Adrenal gland (tissue), 12 donors: ENCODE measurements around the gene SRMS. TPM values are rescaled to one million over a fixed set of nuclear protein-coding genes. Genes with fewer than 3 reads are reported as not detected.

Experiments used
- DNase-seq, 7 donors: peaks; one replicate each; pipeline ENCODE4 v3.0.0-alpha.2; 2019 to 2020
- H3K27ac ChIP-seq, 5 donors: fragments of 200-600 bp; sonication (generic) in 4 of 5; 1 replicate in 3 of 5; 2 replicates in 2 of 5; pipeline versions ENCODE4 v1.5.1 to v1.8.0; 2016 to 2020; ENCODE audit warnings: mild to moderate bottlenecking in 1 of 5
- H3K27me3 ChIP-seq: fragments of 200-600 bp; 2 replicates; pipeline ENCODE4 v1.8.0; 2021
- H3K36me3 ChIP-seq, 2 donors: fragments of 200-600 bp; replicated peaks in 1 of 2; 1 replicate in 1 of 2; 2 replicates in 1 of 2; pipeline versions ENCODE4 v1.5.1 to v1.8.0; 2018 to 2022
- H3K4me1 ChIP-seq, 2 donors: fragments of 200-600 bp; replicated peaks in 1 of 2; 1 replicate in 1 of 2; 2 replicates in 1 of 2; pipeline versions ENCODE4 v1.5.1 to v1.8.0; 2018 to 2021
- H3K4me3 ChIP-seq, 4 donors: fragments of 200-600 bp; sonication (generic) in 3 of 4; one replicate each; pipeline ENCODE4 v1.5.1; 2016 to 2018
- H3K9me3 ChIP-seq, 3 donors: fragments of 200-600 bp; sonication (generic) in 1 of 3; replicated peaks in 1 of 3; 1 replicate in 2 of 3; 2 replicates in 1 of 3; pipeline versions ENCODE4 v1.5.1 to v1.8.0; 2016 to 2021
- POLR2A ChIP-seq, 2 donors: fragments of 450-650 bp; IDR thresholded peaks; one replicate each; pipeline ENCODE4 v1.6.1; 2017; ENCODE audit warnings: antibody characterized with exemption in 2 of 2, mild to moderate bottlenecking in 2 of 2, moderate library complexity in 1 of 2
- WGBS, 4 donors: extraction: QIAGEN DNeasy Blood & Tissue Kit in 2 of 4; methylation state at CpG; one replicate each; pipeline versions ENCODE4 v1.1.5 to v1.1.7; 2013 to 2017; 5-methylcytosine and 5-hydroxymethylcytosine counted together
- intact Hi-C, 2 donors: fragments of 100-400 bp; cut with DNase I; formaldehyde crosslinking; loops; one replicate each; pipeline versions ENCODE4 v1.14.1 to v1.15.0; 2022 to 2023
- polyA plus RNA-seq, 3 donors: library from polyadenylated mRNA; stranded (reverse); fragments of 200-250 nt in 2 of 3; fragments of 350-450 nt in 1 of 3; fragmentation: Illumina TruSeq in 1 of 3; extraction: RNeasy Lipid Tissue Mini Kit (QIAGEN cat#74804) in 1 of 3; gene quantifications; one replicate each; pipeline ENCODE4 v1.2.3, GENCODE V29; 2013 to 2014
- total RNA-seq, 9 donors: library from RNA; depleted of rRNA in 4 of 9; stranded (reverse); fragments of >200 nt in 4 of 9; fragments of 120-200 nt in 1 of 9; fragmentation: NEBNext Ultra II Directional in 1 of 9; extraction: Animal tissue kit (Norgen Biotek cat#: 25700) in 1 of 9; gene quantifications; one replicate each; pipeline versions ENCODE4 v1.1.0 to v1.2.4, GENCODE V29; 2013 to 2023
- TF ChIP-seq, protein P1 (sequence below), 6 experiments: fragments of 450-650 bp in 4 of 6; fragments of 200-600 bp in 2 of 6; sonication (generic) in 1 of 6; IDR thresholded peaks; 1 replicate in 5 of 6; 2 replicates in 1 of 6; pipeline versions ENCODE4 v1.5.1 to v1.8.0; 2016 to 2021; ENCODE audit warnings: antibody characterized with exemption in 6 of 6, mild to moderate bottlenecking in 2 of 6, moderate library complexity in 1 of 6
- donor health status: healthy with polysubstance abuse.
- donor health status: Bipolar disorder and iron deficiency.
- donor health status: DM: yes; HTN: yes; CAD: no.
- donor health status: DM: no; HTN: no; CAD: no.
- donor health status: DM: no; HTN: no; CAD: no.
- donor health status: DM: yes; HTN: yes; CAD: no.

Gene SRMS
- total and polyA plus RNA-seq, 12 donors, result not detected

DNA sequence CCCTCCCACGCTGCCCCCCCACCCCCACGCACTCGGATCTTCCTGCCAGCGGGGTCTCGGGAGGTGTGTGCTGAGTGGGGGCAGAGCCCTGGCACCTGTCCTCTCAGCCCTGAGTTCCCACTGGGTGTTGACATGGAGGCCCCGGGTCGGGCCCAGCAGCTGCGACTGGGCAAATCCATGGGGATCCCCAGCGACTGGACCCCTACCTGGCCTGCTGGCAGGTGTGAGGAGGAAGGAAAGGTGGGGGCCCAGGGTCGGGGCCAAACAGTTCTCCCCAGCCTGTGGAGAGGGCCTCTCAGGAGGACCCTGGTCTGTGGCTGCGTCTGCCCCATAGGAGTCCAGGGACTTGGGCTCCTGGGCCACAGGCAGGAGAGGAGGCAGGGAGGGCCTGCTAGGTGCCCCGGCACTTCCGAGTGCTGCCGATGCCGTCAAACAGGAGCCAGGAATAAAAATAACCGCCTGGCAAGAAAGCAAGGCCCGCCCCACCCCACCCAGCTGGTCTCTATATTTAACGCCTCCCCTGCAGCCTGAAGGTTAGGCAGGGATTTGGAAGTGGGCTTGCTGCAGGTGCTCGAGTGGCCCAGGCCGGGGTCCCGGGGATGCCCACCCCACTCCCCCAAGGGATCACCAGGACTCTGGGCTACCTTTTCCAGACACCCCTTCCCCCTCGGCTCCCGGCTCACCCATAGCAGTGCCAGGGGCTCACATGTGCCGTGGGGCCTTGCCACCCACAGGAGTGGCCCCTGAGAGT is 47.2 kb downstream of the SRMS start:
- Histone ChIP-seq H3K4me3 (no peak overlapping the region), H3K4me1 (peaks cover 8 to 16% of the 10 kb centered on the region in 2 donors), H3K36me3 (no peaks in the 10 kb centered on the region), H3K9me3 (no peaks in the 10 kb centered on the region), H3K27ac (no peak overlapping the region), H3K27me3 (no peaks in the 10 kb centered on the region)
- intact Hi-C loops, result no loop called here
- 86 to 100% (median 90%) methylated on average over 3 to 24 of the region's 24 CpGs for WGBS, 4 donors
- TF ChIP-seq POLR2A (IDR thresholded peaks at IDR 0.05), result no peak
- TF ChIP-seq, protein P1, sequence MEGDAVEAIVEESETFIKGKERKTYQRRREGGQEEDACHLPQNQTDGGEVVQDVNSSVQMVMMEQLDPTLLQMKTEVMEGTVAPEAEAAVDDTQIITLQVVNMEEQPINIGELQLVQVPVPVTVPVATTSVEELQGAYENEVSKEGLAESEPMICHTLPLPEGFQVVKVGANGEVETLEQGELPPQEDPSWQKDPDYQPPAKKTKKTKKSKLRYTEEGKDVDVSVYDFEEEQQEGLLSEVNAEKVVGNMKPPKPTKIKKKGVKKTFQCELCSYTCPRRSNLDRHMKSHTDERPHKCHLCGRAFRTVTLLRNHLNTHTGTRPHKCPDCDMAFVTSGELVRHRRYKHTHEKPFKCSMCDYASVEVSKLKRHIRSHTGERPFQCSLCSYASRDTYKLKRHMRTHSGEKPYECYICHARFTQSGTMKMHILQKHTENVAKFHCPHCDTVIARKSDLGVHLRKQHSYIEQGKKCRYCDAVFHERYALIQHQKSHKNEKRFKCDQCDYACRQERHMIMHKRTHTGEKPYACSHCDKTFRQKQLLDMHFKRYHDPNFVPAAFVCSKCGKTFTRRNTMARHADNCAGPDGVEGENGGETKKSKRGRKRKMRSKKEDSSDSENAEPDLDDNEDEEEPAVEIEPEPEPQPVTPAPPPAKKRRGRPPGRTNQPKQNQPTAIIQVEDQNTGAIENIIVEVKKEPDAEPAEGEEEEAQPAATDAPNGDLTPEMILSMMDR (IDR thresholded peaks at IDR 0.05), result no peak
- peak in 2 of 7 donors; percentile 9 to 14 for DNase-seq

DNA sequence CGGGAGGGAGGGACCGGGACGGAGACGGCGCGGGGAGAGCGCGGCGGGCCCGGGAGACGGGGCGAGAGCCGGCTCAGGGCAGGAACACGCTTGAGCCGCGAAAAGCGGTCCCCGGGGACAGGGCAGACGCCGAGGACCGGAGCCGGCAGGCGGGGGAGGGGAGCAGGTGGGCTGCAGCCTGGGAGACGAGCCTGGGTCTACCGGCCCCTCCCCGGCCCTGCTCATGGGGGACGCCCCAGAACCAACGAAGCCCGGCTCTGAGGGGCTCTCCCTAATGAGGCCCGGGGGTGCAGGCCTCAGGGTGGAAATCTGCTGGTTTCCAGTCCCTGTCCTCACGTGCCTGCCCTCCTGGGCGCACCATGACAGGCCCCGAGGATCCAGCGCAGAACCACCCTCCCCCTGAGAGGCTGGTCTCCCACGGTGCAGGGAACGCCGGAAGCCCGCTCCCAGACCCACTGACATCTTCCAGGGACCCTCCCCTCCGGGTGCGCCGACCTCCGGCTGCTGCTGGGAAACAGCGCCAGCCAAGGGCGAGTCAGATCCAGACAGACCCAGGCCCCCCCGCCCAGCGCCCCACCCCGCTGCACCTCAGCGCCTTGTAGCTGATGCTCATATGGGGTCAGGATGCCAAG is 48.1 kb downstream of the SRMS start:
- intact Hi-C loops, result no loop called here
- Histone ChIP-seq H3K4me3 (peak overlapping the region in 1 of 4 donors; percentile 74), H3K36me3 (no peaks in the 10 kb centered on the region), H3K27me3 (no peaks in the 10 kb centered on the region), H3K27ac (peak overlapping the region in 1 of 5 donors; percentile 38), H3K9me3 (no peaks in the 10 kb centered on the region), H3K4me1 (peaks cover 8 to 16% of the 10 kb centered on the region in 2 donors)
- peak in 2 of 7 donors; percentile 7 to 18 for DNase-seq
- TF ChIP-seq, protein P1 (IDR thresholded peaks at IDR 0.05), result no peak
- no peak for TF ChIP-seq POLR2A (IDR thresholded peaks at IDR 0.05)
- WGBS, 4 donors, result 16 to 31% (median 20%) methylated on average over 5 to 48 of the region's 48 CpGs

DNA sequence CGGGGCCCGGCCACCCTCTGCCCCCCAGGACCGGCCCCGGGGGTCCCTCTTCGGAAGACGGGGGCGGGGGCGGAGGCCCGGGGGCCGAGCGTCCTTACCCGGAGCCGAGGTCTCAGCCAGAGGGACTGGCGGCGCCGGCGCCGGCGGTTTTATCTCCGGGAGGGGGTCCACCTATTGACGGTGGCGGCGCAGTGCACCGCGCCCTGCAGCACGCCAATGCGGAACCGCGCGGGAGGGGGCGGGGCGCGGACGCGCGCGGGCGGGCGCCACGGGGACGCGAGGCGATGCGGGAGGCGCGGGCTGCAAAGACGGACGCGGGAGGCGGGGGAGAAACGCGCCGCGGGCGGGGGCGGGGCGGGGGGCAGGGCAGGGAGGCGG is 48.6 kb downstream of the SRMS start, which contains the start of gene EEF1A2:
EEF1A2 (minus strand) TSS at position 124 of the 378 bp plus-strand sequence. CDS start 1,320 bp downstream, outside the sequence.
- peak in 6 of 7 donors; percentile 29 to 76 (median 48) for DNase-seq
- H3K27ac ChIP-seq, result peak within 1 kb of the TSS in 2 of 5 donors; percentile 78 to 83
- H3K36me3 ChIP-seq, result no peaks in the 10 kb centered on the region
- peak in 1 of 2 donors; percentile 21 for TF ChIP-seq POLR2A (IDR thresholded peaks at IDR 0.05)
- TF ChIP-seq, protein P1 (IDR thresholded peaks at IDR 0.05), result peak in 2 of 6 experiments; percentile 11 to 42
- peak within 1 kb of the TSS in 2 of 4 donors; percentile 14 to 74 for H3K4me3 ChIP-seq
- H3K27me3 ChIP-seq, result no peaks in the 10 kb centered on the region
- no peaks in the 10 kb centered on the region for H3K9me3 ChIP-seq
- peaks cover 8 to 16% of the 10 kb centered on the region in 2 donors for H3K4me1 ChIP-seq
- 1% methylated on average over 49 to 51 of the region's 58 CpGs; no CpG with 5 or more reads in 2 of the 4 donors for WGBS, 4 donors
- intact Hi-C loops, result no loop called here
